HG03457 (cell line): ENCODE measurements around the gene SFMBT1.

Experiments
- ATAC-seq: cut with Tn5 transposase; IDR thresholded peaks from one replicate; pipeline ENCODE4 v1.9.1; 2021; ENCODE audit warnings: moderate number of reproducible peaks; ENCODE audit not compliant: unreplicated experiment

Gene SFMBT1

GRCh38 chr3:52857864-52858263 lies 188.0 kb downstream of the SFMBT1 start:
- no peak for ATAC-seq

- ATAC-seq: no peak
These were observed 188.7 kb downstream of the SFMBT1 start for GRCh38 chr3:52857133-52857532.

GRCh38 chr3:52856666-52857065 lies 189.2 kb downstream of the SFMBT1 start:
- ATAC-seq: no peak

GRCh38 chr3:52854013-52854412 lies 191.9 kb downstream of the SFMBT1 start:
- ATAC-seq: no peak
